ENCODE data around the gene SLC25A51.

The SLC25A51 gene

GRCh38 chr9:37903647-37904444, at the start of gene SLC25A51:
SLC25A51 (minus strand) TSS chr9:37904127; CDS start chr9:37888550, 15,577 bp downstream.
- DNase-seq (ENCODE audit: low read depth, low spot score), result peak; percentile 85

GRCh38 chr9:37953206-37953774, 49.4 kb upstream of the SLC25A51 start:
- no peak for DNase-seq (ENCODE audit: low read depth, low spot score)

DNA sequence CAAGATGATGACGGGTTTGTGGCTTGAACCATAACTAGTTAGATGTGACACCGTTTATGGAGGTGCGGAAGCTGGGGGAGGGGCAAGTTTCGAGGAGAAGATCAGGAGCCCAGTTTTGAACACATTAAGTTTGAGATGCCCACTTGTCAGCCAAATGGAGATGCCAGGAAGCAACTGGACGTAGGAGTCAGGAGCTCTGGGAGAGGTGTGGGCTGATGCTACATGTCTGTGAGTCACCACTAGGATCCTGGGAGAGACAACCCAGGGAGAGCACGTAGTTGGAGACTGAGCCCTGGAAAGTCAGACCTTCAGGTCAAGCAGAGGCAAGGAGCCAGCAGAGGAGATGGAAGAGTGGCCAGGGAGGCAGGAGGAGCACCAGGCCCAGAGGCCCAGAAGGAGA, 48.8 kb upstream of the SLC25A51 start:
- DNase-seq (ENCODE audit: low read depth, low spot score), result no peak

- DNase-seq (ENCODE audit: low read depth, low spot score), result no peak
These were observed 47.9 kb upstream of the SLC25A51 start for GRCh38 chr9:37951671-37952449.

DNA sequence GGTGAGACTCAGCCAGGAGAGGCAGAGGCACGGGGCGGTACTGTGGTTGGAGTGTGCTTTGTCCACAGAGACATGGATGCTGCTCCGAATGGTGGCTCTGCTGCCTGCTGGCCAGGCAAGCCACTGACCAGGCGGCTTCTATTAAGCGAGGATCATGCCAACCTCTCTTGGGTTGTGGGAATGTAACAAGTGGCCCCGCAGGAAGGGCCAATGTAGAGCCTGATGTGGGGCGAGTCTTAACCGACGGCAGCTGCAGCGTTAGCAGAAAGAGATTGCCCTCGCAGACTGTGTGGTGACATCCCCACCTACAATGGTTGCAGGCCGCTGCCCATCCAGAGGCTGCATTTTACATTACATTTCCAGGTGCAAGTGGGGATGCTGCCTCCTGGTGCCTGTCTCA, 46.6 kb upstream of the SLC25A51 start:
- DNase-seq (ENCODE audit: low read depth, low spot score), result no peak

GRCh38 chr9:37949576-37949975, 45.6 kb upstream of the SLC25A51 start:
- DNase-seq (ENCODE audit: low read depth, low spot score), result no peak

- DNase-seq (ENCODE audit: low read depth, low spot score), result no peak
These were observed 44.6 kb upstream of the SLC25A51 start for GRCh38 chr9:37948417-37948980.

DNA sequence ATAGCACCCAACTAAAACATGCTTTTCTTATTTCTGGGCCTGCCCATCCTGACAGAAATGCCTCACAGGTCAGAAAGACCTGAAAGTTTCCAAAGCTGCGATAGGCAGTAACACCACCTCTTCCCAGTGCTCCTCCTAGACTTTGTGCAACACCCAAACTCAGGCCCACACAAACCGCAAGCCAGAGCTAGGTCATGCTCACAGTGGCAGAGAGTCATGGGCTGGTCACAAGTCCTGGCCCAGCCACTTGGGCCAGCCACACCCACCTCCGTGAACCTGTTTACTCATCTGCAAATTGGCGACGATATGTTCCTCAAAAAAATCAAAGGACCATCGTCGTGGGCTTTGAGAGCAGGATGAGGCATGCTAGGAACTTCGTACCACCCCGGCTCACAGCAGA, 44.0 kb upstream of the SLC25A51 start:
- DNase-seq (ENCODE audit: low read depth, low spot score), result no peak

GRCh38 chr9:37947471-37947870, 43.5 kb upstream of the SLC25A51 start:
- DNase-seq (ENCODE audit: low read depth, low spot score), result no peak

DNA sequence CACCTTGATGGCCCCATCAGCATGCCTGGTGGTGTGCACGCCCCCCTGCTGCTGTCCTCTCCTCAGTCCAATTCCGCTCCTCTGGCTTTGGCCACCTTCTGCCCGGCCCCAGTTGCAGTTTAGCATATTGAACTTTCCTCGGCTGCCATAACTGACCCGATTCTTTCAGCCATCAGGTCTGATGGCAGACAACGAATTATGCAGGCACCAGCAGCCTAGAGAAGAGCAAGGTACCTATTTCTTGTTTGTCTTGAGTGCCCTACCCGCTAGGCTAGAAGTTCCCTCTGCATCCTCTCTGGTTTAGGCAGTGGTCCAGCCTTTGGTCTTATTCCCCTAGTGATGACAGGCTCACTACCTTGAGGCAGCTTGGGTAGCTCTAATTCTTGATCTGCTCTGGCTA, 43.0 kb upstream of the SLC25A51 start:
- DNase-seq (ENCODE audit: low read depth, low spot score), result no peak

GRCh38 chr9:37946041-37946440, 42.1 kb upstream of the SLC25A51 start:
- no peak for DNase-seq (ENCODE audit: low read depth, low spot score)

DNA sequence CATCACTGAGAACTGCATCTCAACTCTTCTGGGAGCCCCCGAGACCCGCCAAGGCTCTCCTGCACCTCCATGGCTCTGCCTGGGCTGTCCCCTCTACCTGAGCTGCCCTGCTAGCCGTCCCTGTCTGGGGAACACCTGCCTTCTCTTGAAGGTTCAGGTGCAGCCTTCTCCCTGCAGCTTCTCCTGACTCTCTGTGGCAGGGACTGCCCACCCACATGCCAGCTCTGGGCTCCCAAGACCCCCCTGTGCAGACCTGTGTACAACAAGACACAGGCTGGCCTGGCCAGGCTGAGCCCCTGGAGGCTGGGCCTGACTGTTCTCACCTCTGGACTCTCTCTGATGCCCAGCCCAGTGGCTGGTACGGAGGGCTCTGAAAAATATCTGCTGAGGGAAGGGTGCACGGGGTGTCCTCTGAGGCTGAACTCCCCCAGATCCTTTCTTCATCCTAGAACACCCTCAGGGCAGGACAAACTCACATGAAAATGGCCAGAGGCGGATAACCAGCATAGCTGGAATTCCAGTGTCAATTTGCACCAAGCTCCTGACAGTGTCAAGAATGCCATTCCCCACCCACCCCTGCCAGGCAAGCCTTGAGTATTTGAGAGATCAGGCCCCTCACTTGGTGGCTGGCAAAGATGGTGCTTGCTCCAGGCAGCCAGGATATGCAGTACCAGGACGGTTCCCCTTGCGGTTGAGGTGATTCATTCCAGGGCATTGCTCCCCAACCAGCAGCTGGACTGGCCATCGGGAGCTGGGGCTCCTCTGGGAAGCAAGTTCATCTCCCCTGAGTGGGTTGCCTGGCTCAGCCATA, 40.9 kb upstream of the SLC25A51 start:
- no peak for DNase-seq (ENCODE audit: low read depth, low spot score)

DNA sequence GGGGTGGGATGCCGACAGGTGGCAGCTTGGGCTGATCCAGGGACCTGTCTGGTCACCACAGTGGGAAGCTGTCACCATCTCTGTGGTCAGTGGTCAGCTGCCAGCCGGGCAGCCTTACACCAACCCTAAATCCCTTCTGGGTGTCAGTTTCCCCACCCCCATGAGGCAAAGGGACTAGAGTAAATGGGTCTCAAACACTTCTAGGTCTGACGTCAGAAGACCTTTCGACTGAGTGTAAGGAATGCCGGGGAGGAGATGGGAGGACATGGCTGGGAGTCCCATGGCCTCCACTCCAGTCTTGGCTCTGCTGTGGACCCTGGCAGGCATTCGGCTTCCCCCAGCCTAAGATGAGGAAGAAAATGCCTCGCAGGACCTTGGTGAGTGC, 40.3 kb upstream of the SLC25A51 start:
- no peak for DNase-seq (ENCODE audit: low read depth, low spot score)

DNA sequence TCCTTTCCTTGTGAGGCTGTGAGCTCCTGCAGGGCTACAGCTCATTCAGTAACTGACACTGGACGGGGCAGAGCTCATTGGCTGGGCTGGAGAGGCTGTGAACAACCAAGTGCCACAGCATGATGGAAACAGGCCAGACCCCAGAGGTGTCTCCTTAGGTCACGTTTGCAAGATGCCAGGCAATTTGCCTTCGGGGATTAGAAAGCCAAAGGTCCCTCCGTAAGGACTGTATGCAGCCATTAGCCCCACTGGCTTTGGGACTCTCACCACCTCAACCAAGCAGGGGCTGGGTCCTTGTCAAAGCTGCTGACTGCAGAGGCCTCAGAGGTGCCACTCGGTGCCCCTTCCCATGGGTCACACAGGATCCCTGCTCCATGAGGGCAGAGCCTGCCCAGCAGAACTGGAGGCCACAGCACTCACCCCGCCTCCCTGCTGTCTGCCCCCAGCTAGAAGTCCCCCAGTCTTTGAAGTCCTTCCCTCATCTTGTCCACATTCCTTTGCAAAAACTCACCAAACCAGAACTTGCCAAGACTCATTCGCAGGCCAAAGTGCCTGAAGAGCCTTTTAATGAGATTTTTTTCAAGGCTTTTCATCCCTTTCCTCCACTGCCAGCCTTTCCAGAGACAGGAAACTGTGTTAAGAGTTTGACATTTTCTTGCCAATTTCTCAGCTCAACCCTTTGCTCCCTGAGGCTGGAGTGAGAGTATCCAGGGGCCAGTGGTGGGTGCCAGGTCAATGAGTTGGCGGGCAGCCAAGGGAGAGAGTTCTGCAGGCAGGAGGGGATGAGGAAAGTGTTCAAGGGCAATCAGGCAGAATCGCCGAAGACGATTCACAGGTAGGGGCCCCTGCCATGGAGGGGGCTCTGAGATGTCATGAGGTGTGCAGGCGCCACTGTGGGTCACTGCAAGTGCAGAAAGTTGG, 39.7 kb upstream of the SLC25A51 start:
- DNase-seq (ENCODE audit: low read depth, low spot score), result no peak

DNA sequence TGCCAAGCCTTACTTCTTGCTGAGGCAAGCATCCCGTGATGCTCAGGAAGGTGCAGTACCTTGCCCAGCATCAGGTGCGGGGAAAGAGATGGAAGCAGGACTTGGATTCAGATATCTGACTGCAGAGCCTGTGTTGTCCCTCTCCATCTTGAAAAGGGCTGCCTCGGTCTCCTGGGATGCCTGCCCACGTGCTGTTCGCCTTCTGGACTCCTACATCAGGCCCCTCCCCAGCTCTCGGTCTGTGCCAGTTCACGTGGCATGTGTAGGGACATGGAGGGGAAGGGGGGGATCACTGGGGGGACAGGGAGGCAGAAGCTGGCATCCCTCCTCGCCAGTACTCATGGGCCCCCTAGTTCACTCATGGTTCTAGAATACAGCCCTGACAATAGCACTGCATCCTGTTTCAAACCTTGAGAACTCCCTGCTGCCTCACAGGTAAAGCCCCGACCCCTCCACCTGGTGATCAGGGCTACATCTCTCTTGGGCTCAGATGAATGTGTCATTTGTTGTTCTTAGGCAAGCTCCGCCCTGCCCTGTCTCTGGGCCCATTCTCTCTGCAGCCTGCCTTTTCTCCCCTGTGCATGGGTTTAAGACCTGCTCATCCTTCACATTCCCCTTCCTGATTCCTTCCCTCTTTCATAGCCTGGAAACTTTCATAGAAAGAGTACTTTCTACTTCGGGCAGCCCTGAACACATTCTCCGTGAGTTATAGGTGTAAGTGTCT, 38.9 kb upstream of the SLC25A51 start:
- DNase-seq (ENCODE audit: low read depth, low spot score), result no peak

GRCh38 chr9:37941253-37941652, 37.3 kb upstream of the SLC25A51 start:
- DNase-seq (ENCODE audit: low read depth, low spot score), result no peak

GRCh38 chr9:37939575-37940095, 35.7 kb upstream of the SLC25A51 start:
- no peak for DNase-seq (ENCODE audit: low read depth, low spot score)

GRCh38 chr9:37938121-37938891, 34.4 kb upstream of the SLC25A51 start:
- no peak for DNase-seq (ENCODE audit: low read depth, low spot score)

DNA sequence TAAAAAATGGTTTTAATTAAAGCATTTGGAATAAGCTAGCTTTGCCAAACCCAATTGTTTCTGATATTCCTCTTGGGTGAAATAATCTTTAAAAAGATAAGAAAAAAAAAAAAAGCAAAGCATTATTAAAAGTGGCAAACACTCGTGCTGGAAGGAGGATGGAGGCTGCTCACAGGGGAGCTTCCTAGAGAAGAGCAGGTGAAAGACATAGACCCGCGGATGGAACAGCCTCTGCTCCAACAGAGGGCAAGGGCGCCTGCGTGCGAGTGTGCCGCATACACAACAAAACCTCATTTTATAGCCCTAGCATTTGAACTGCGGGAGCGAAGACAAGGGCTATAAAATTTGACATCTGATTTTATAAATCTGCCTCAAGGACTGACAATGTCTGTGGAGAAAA, 33.4 kb upstream of the SLC25A51 start:
- DNase-seq (ENCODE audit: low read depth, low spot score), result no peak

Data from brain pericyte (primary cell).